PC-9 (cell line): Measurements from ENCODE around the gene MTX3. TPM values are rescaled to one million over a fixed set of nuclear protein-coding genes. Genes with fewer than 3 reads are reported as not detected.

Experiments
- BruUV-seq: library from RNA; stranded (reverse); fragments of 400-500 nt; replicated peaks from 2 replicates; lab custom pipeline; 2021; lab: Mats Ljungman, UMichigan
- CTCF ChIA-PET: fragments of 300-600 bp; sonication (Branson Sonifier 250); formaldehyde crosslinking; loops from one replicate; lab custom pipeline; 2022; ENCODE audit warnings: antibody characterized with exemption; lab: Charles Lee
- POLR2A ChIA-PET: fragments of 300-600 bp; sonication (Branson Sonifier 250); formaldehyde crosslinking; loops from one replicate; lab custom pipeline; 2022; ENCODE audit warnings: antibody characterized with exemption; ENCODE audit not compliant: unreplicated experiment; lab: Charles Lee
- DNase-seq, 2 experiments: peaks; one replicate each; pipeline versions ENCODE4 v3.0.0 to v3.0.0-alpha.2; 2015 to 2022; ENCODE audit warnings: mixed read lengths in 1 of 2
- H2AFZ ChIP-seq: fragments of 200-600 bp; sonication (generic); 2 replicates; pipeline ENCODE4 v1.8.1; 2017; ENCODE audit warnings: antibody characterized with exemption
- H3F3A ChIP-seq: fragments of 200-600 bp; sonication (generic); 2 replicates; pipeline ENCODE4 v1.8.1; 2017; ENCODE audit warnings: antibody characterized with exemption, mild to moderate bottlenecking, low read depth; ENCODE audit not compliant: insufficient read depth
- H3K27ac ChIP-seq: fragments of 200-600 bp; sonication (generic); 2 replicates; pipeline ENCODE4 v1.6.1; 2016; ENCODE audit warnings: mixed run types
- H3K27me3 ChIP-seq: fragments of 200-600 bp; sonication (generic); 2 replicates; pipeline ENCODE4 v1.6.1; 2016; ENCODE audit warnings: low read depth, mixed run types; ENCODE audit not compliant: insufficient read depth
- H3K36me3 ChIP-seq: fragments of 200-600 bp; sonication (generic); 2 replicates; pipeline ENCODE4 v1.6.1; 2016; ENCODE audit warnings: low read depth, mixed run types
- H3K4me1 ChIP-seq: fragments of 200-600 bp; sonication (generic); replicated peaks from 2 replicates; pipeline ENCODE4 v1.6.1; 2016; ENCODE audit warnings: mixed run types; ENCODE audit not compliant: insufficient read depth
- H3K4me2 ChIP-seq: fragments of 200-600 bp; sonication (generic); 2 replicates; pipeline ENCODE4 v1.6.1; 2017; ENCODE audit warnings: mixed run types
- H3K4me3 ChIP-seq: fragments of 200-600 bp; sonication (generic); 2 replicates; pipeline ENCODE4 v1.6.1; 2016; ENCODE audit warnings: mixed run types
- H3K79me2 ChIP-seq: fragments of 200-600 bp; sonication (generic); 2 replicates; pipeline ENCODE4 v1.6.1; 2017; ENCODE audit warnings: low read depth, mixed run types
- H3K9me2 ChIP-seq: fragments of 200-600 bp; sonication (generic); 2 replicates; pipeline ENCODE4 v1.8.1; 2017; ENCODE audit warnings: mild to moderate bottlenecking; ENCODE audit not compliant: insufficient read depth
- H3K9me3 ChIP-seq: fragments of 200-600 bp; sonication (generic); 2 replicates; pipeline ENCODE4 v1.8.1; 2016; ENCODE audit warnings: low read depth; ENCODE audit not compliant: insufficient read depth
- H4K20me1 ChIP-seq: fragments of 200-600 bp; sonication (generic); 2 replicates; pipeline ENCODE4 v1.8.1; 2017; ENCODE audit not compliant: insufficient read depth
- EZH2 ChIP-seq: fragments of 200-600 bp; sonication (generic); IDR thresholded peaks from 2 replicates; pipeline ENCODE4 v1.8.0; 2017; ENCODE audit warnings: antibody characterized with exemption, low read depth
- intact Hi-C: fragments of 100-400 bp; cut with micrococcal nuclease; formaldehyde crosslinking; loops from one replicate; pipeline ENCODE4 v1.10.0; 2022; ENCODE audit not compliant: unreplicated experiment
- total RNA-seq: library from RNA; stranded (reverse); gene quantifications from 2 replicates; pipeline ENCODE4 v1.2.3, GENCODE V29; 2021
- TF ChIP-seq, protein P1 (sequence below): fragments of 200-600 bp; sonication (generic); conservative IDR thresholded peaks from 2 replicates; pipeline ENCODE4 v1.6.1; 2017; ENCODE audit warnings: mixed run types, antibody characterized with exemption, mild to moderate bottlenecking, moderate library complexity

MTX3 gene
- total RNA-seq, 1 experiment from 2014 or later, result 22.8 TPM

DNA sequence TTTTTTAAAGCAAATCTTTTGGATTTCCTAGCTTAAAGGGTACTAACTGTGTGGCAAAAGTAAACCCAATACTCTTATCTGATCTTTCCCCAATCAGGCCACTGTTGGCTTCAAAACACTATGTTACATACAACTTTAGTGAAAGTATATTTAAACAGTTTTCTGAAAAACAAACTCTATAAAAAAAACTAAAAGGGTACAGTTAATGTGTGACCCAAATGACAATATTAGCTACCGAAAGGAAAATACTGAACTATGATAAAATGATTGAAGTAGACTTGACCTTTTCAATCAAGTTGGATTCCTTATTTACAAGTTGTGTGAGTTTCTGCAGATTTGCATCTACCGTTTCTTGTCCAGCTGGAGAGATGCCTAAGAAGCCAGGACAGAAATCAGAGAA is 5.8 kb downstream of the MTX3 start:
- BruUV-seq, result no TSS peak
- no peak overlapping the region for H3K27ac ChIP-seq
- H3F3A ChIP-seq, result 0 out of 2 replicates have a peak, but pooled peaks cover 8% of the 10 kb centered on the region
- no peak overlapping the region for H3K4me2 ChIP-seq
- H4K20me1 ChIP-seq, result no peaks in the 10 kb centered on the region
- H3K79me2 ChIP-seq, result peaks cover 12% of the 10 kb centered on the region; the same call in 1 of the 2 replicates
- H3K4me3 ChIP-seq, result no peak overlapping the region
- H2AFZ ChIP-seq, result no peak overlapping the region
- no peak for DNase-seq
- H3K9me2 ChIP-seq, result no peaks in the 10 kb centered on the region
- peaks cover 10% of the 10 kb centered on the region for H3K4me1 ChIP-seq
- no peaks in the 10 kb centered on the region for H3K27me3 ChIP-seq
- intact Hi-C loops, result no loop called here
- no peaks in the 10 kb centered on the region for H3K9me3 ChIP-seq
- ChIA-PET POLR2A (no interaction called here), CTCF (interaction anchor here (0.7 kb wide), 1 partner anchor 422 kb away, joined by 11 read pairs; no protein-coding TSS in a partner anchor)
- H3K36me3 ChIP-seq, result peaks cover 45% of the 10 kb centered on the region
- TF ChIP-seq, protein P1, sequence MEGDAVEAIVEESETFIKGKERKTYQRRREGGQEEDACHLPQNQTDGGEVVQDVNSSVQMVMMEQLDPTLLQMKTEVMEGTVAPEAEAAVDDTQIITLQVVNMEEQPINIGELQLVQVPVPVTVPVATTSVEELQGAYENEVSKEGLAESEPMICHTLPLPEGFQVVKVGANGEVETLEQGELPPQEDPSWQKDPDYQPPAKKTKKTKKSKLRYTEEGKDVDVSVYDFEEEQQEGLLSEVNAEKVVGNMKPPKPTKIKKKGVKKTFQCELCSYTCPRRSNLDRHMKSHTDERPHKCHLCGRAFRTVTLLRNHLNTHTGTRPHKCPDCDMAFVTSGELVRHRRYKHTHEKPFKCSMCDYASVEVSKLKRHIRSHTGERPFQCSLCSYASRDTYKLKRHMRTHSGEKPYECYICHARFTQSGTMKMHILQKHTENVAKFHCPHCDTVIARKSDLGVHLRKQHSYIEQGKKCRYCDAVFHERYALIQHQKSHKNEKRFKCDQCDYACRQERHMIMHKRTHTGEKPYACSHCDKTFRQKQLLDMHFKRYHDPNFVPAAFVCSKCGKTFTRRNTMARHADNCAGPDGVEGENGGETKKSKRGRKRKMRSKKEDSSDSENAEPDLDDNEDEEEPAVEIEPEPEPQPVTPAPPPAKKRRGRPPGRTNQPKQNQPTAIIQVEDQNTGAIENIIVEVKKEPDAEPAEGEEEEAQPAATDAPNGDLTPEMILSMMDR, result no peak
- TF ChIP-seq EZH2, result no peak

DNA sequence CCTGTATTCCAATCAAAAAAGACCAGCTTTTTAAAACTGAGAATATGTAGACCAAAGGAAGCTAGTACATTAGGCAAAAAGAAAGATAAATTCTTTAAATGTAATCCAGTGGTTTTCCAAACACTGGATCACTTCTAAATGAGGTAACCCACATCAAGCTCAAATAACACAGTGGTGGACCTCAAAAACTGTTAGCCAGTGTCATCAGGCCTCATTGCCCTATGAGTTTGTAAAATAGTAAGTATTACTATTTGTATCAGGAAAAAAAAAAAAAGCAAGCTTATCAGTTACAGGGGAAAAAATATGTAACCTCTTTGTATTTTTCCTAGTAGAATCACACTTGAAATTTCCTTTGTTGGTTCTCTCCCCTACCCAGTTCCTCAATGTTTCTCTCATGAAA is 6.7 kb downstream of the MTX3 start:
- BruUV-seq, result no TSS peak
- TF ChIP-seq, protein P1, result no peak
- no peak for TF ChIP-seq EZH2
- intact Hi-C loops, result no loop called here
- Histone ChIP-seq H3K79me2 (0 out of 2 replicates have a peak, but pooled peaks cover 3% of the 10 kb centered on the region), H3K4me2 (no peak overlapping the region), H3K27me3 (no peaks in the 10 kb centered on the region), H3F3A (0 out of 2 replicates have a peak, but pooled peaks cover 8% of the 10 kb centered on the region), H3K9me2 (no peaks in the 10 kb centered on the region), H3K36me3 (peaks cover 49% of the 10 kb centered on the region), H2AFZ (no peak overlapping the region), H3K27ac (no peak overlapping the region), H3K4me1 (peaks cover under 1% of the 10 kb centered on the region; the same call in 1 of the 2 replicates), H4K20me1 (no peaks in the 10 kb centered on the region), H3K9me3 (no peaks in the 10 kb centered on the region), H3K4me3 (no peak overlapping the region)
- no peak for DNase-seq
- ChIA-PET CTCF (no interaction called here), POLR2A (interaction anchor here (0.7 kb wide), 1 partner anchor 28 kb away, joined by 3 read pairs; no protein-coding TSS in a partner anchor)

DNA sequence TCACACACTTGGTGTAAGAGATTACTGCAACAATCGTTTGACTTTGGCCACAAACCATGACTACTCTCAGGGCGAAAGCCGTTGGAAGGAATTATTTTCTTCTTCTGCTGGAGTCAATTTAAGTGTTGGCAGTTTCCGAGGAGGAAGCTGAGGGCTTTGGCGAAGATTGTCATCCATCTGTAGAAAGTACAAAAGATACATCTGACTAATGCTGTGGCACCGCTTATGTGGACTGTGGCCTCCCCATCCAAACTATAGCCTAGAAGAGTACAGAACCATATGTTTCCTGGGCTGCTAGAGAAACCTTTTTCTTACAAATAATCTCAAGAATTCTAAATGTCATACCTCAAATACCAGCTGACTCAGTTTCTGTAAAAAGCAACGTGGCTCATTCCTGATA is 7.4 kb downstream of the MTX3 start:
- intact Hi-C loops, result no loop called here
- Histone ChIP-seq H3K4me1 (no peaks in the 10 kb centered on the region), H3K9me3 (no peaks in the 10 kb centered on the region), H3F3A (0 out of 2 replicates have a peak, but pooled peaks cover 8% of the 10 kb centered on the region), H3K27me3 (no peaks in the 10 kb centered on the region), H3K9me2 (no peaks in the 10 kb centered on the region), H3K4me3 (no peak overlapping the region), H3K4me2 (no peak overlapping the region), H4K20me1 (no peaks in the 10 kb centered on the region), H3K27ac (no peak overlapping the region), H3K79me2 (no peaks in the 10 kb centered on the region), H3K36me3 (peaks cover 49% of the 10 kb centered on the region), H2AFZ (no peak overlapping the region)
- TF ChIP-seq, protein P1, result no peak
- no peak for TF ChIP-seq EZH2
- no TSS peak for BruUV-seq
- DNase-seq, result no peak
- ChIA-PET POLR2A (interaction anchor here (0.7 kb wide), 1 partner anchor 8 kb away, joined by 3 read pairs; no protein-coding TSS in a partner anchor), CTCF (no interaction called here)
